A673 (cell line): ENCODE measurements around the gene IER5L.

ENCODE experiments used
- CTCF ChIP-seq: fragments of 300-800, 200-600 bp; sonication (generic); conservative IDR thresholded peaks from 2 replicates; pipeline ENCODE4 v1.5.1; 2017; ENCODE audit warnings: low read depth, mild to moderate bottlenecking, antibody characterized with exemption, low read length, moderate library complexity, mixed read lengths
- EZH2 ChIP-seq: fragments of 200-600 bp; sonication (generic); IDR thresholded peaks from 2 replicates; pipeline ENCODE4 v1.6.1; 2017; ENCODE audit warnings: borderline replicate concordance, low read depth, mild to moderate bottlenecking, mixed read lengths, antibody characterized with exemption, low read length; ENCODE audit not compliant: poor library complexity, severe bottlenecking

- TF ChIP-seq EZH2, result no peak
- TF ChIP-seq CTCF, result no peak
These were observed 28.6 kb downstream of the IER5L start for GRCh38 chr9:129149442-129149841.
